ENCODE results near the gene CALML3. TPM values are rescaled to one million over a fixed set of nuclear protein-coding genes. Genes with fewer than 3 reads are reported as not detected.

The CALML3 gene
- total and polyA plus RNA-seq, 2 donors: 142 to 144 TPM

DNA sequence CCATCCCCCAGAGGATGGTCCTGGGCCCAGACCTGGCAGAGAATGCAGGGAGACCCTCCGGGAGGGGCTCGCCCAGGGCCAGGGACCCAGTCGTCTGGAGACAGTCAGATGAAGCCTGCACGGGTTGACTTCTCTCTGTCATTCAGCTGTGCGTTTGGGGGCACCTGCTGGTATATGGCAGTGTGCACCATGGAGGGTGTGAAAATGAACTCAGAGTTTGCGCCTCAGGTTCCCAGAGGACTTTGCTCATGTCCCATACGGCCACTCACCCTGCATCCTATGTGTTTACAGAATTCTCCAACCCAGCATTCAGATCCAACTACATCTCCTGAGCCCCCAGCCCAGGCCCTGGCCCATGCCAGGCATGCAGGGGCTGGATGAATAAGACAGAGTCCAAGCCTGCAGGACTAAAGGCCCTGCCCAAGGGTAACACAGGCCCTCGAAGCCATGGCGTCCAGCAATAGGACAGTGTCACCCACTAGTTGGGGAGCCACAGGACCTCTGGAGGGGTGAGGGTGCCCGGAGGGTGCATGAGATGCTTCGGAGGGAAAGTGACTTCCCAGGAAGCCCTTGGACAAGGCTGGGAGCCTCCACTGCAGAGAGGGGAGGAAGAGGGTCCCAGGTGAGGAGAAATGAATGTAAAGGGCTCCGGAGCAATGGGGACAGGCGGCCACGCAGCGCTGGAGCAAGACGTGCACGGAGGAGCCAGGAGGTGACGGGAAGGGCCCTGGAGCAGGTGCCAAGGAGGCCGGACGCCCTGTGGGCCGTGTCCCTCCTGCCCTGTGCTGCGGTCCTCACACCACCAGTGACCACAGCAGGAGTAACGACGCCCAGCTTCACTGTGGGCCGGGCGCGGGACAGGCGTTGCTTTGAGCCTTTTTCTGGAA is 36.3 kb downstream of the CALML3 start:
- H3K27me3 ChIP-seq (ENCODE audit: control insufficient read depth in 2 of 2, insufficient read depth in 1 of 2, low read length in 1 of 2): no peaks in the 10 kb centered on the region
- WGBS: 96% methylated on average over 28 of the region's 28 CpGs
- H3K9me3 ChIP-seq (ENCODE audit: control insufficient read depth in 2 of 2, insufficient read depth in 1 of 2, low read length in 1 of 2): no peaks in the 10 kb centered on the region
- H3K4me1 ChIP-seq (ENCODE audit: control insufficient read depth in 2 of 2, insufficient read depth in 2 of 2, low read length in 2 of 2): peaks cover 0 to 31% of the 10 kb centered on the region in 2 donors
- DNase-seq (ENCODE audit: low read depth in 6 of 9, low spot score in 9 of 9): no peak
- H3K27ac ChIP-seq (ENCODE audit: low read depth in 1 of 2, low read length in 1 of 2): no peak overlapping the region
- H3K36me3 ChIP-seq (ENCODE audit: control insufficient read depth in 2 of 2, insufficient read depth in 2 of 2, low read length in 1 of 2): no peaks in the 10 kb centered on the region
- H3K4me3 ChIP-seq (ENCODE audit: low read length in 2 of 2): no peak overlapping the region

GRCh38 chr10:5561704-5562645 is 37.2 kb downstream of the CALML3 start:
- DNase-seq (ENCODE audit: low read depth in 6 of 9, low spot score in 9 of 9): no peak
- WGBS: 91% methylated on average over 13 of the region's 13 CpGs
- peaks cover 0 to 31% of the 10 kb centered on the region in 2 donors for H3K4me1 ChIP-seq (ENCODE audit: control insufficient read depth in 2 of 2, insufficient read depth in 2 of 2, low read length in 2 of 2)
- H3K4me3 ChIP-seq (ENCODE audit: low read length in 2 of 2): no peak overlapping the region
- no peaks in the 10 kb centered on the region for H3K27me3 ChIP-seq (ENCODE audit: control insufficient read depth in 2 of 2, insufficient read depth in 1 of 2, low read length in 1 of 2)
- H3K27ac ChIP-seq (ENCODE audit: low read depth in 1 of 2, low read length in 1 of 2): no peak overlapping the region
- no peaks in the 10 kb centered on the region for H3K9me3 ChIP-seq (ENCODE audit: control insufficient read depth in 2 of 2, insufficient read depth in 1 of 2, low read length in 1 of 2)
- no peaks in the 10 kb centered on the region for H3K36me3 ChIP-seq (ENCODE audit: control insufficient read depth in 2 of 2, insufficient read depth in 2 of 2, low read length in 1 of 2)

GRCh38 chr10:5563321-5563961 is 38.7 kb downstream of the CALML3 start:
- 86% methylated on average over 21 of the region's 21 CpGs for WGBS
- H3K4me1 ChIP-seq (ENCODE audit: control insufficient read depth in 2 of 2, insufficient read depth in 2 of 2, low read length in 2 of 2): peaks cover 0 to 31% of the 10 kb centered on the region in 2 donors
- no peak for DNase-seq (ENCODE audit: low read depth in 6 of 9, low spot score in 9 of 9)
- no peak overlapping the region for H3K27ac ChIP-seq (ENCODE audit: low read depth in 1 of 2, low read length in 1 of 2)
- H3K9me3 ChIP-seq (ENCODE audit: control insufficient read depth in 2 of 2, insufficient read depth in 1 of 2, low read length in 1 of 2): no peaks in the 10 kb centered on the region
- no peaks in the 10 kb centered on the region for H3K36me3 ChIP-seq (ENCODE audit: control insufficient read depth in 2 of 2, insufficient read depth in 2 of 2, low read length in 1 of 2)
- H3K4me3 ChIP-seq (ENCODE audit: low read length in 2 of 2): no peak overlapping the region
- no peaks in the 10 kb centered on the region for H3K27me3 ChIP-seq (ENCODE audit: control insufficient read depth in 2 of 2, insufficient read depth in 1 of 2, low read length in 1 of 2)

- Histone ChIP-seq H3K4me3 (ENCODE audit: low read length in 2 of 2) (no peak overlapping the region), H3K9me3 (ENCODE audit: control insufficient read depth in 2 of 2, insufficient read depth in 1 of 2, low read length in 1 of 2) (no peaks in the 10 kb centered on the region), H3K27ac (ENCODE audit: low read depth in 1 of 2, low read length in 1 of 2) (peak overlapping the region; percentile 67 to 87), H3K27me3 (ENCODE audit: control insufficient read depth in 2 of 2, insufficient read depth in 1 of 2, low read length in 1 of 2) (no peaks in the 10 kb centered on the region), H3K4me1 (ENCODE audit: control insufficient read depth in 2 of 2, insufficient read depth in 2 of 2, low read length in 2 of 2) (peaks cover 0 to 31% of the 10 kb centered on the region in 2 donors), H3K36me3 (ENCODE audit: control insufficient read depth in 2 of 2, insufficient read depth in 2 of 2, low read length in 1 of 2) (no peaks in the 10 kb centered on the region)
- peak in 2 of 9 donors; percentile 41 to 51 for DNase-seq (ENCODE audit: low read depth in 6 of 9, low spot score in 9 of 9)
- 85% methylated on average over 18 of the region's 18 CpGs for WGBS
These were observed 39.3 kb downstream of the CALML3 start for GRCh38 chr10:5563991-5564536.

GRCh38 chr10:5564537-5565204 is 39.9 kb downstream of the CALML3 start:
- Histone ChIP-seq H3K27me3 (ENCODE audit: control insufficient read depth in 2 of 2, insufficient read depth in 1 of 2, low read length in 1 of 2) (no peaks in the 10 kb centered on the region), H3K9me3 (ENCODE audit: control insufficient read depth in 2 of 2, insufficient read depth in 1 of 2, low read length in 1 of 2) (no peaks in the 10 kb centered on the region), H3K4me1 (ENCODE audit: control insufficient read depth in 2 of 2, insufficient read depth in 2 of 2, low read length in 2 of 2) (peaks cover 0 to 26% of the 10 kb centered on the region in 2 donors), H3K27ac (ENCODE audit: low read depth in 1 of 2, low read length in 1 of 2) (peak overlapping the region; percentile 67 to 87), H3K4me3 (ENCODE audit: low read length in 2 of 2) (no peak overlapping the region), H3K36me3 (ENCODE audit: control insufficient read depth in 2 of 2, insufficient read depth in 2 of 2, low read length in 1 of 2) (no peaks in the 10 kb centered on the region)
- DNase-seq (ENCODE audit: low read depth in 6 of 9, low spot score in 9 of 9): peak in 5 of 9 donors; percentile 26 to 70 (median 41)
- 88% methylated on average over 17 of the region's 17 CpGs for WGBS

- WGBS: 98% methylated on average over 8 of the region's 8 CpGs
- Histone ChIP-seq H3K36me3 (ENCODE audit: control insufficient read depth in 2 of 2, insufficient read depth in 2 of 2, low read length in 1 of 2) (no peaks in the 10 kb centered on the region), H3K27me3 (ENCODE audit: control insufficient read depth in 2 of 2, insufficient read depth in 1 of 2, low read length in 1 of 2) (no peaks in the 10 kb centered on the region), H3K9me3 (ENCODE audit: control insufficient read depth in 2 of 2, insufficient read depth in 1 of 2, low read length in 1 of 2) (no peaks in the 10 kb centered on the region), H3K4me1 (ENCODE audit: control insufficient read depth in 2 of 2, insufficient read depth in 2 of 2, low read length in 2 of 2) (peaks cover 0 to 26% of the 10 kb centered on the region in 2 donors), H3K27ac (ENCODE audit: low read depth in 1 of 2, low read length in 1 of 2) (peak overlapping the region; percentile 60 to 87), H3K4me3 (ENCODE audit: low read length in 2 of 2) (no peak overlapping the region)
- DNase-seq (ENCODE audit: low read depth in 6 of 9, low spot score in 9 of 9): no peak
These were observed 40.4 kb downstream of the CALML3 start for GRCh38 chr10:5565205-5565545.

- Histone ChIP-seq H3K9me3 (ENCODE audit: control insufficient read depth in 2 of 2, insufficient read depth in 1 of 2, low read length in 1 of 2) (no peaks in the 10 kb centered on the region), H3K27me3 (ENCODE audit: control insufficient read depth in 2 of 2, insufficient read depth in 1 of 2, low read length in 1 of 2) (no peaks in the 10 kb centered on the region), H3K36me3 (ENCODE audit: control insufficient read depth in 2 of 2, insufficient read depth in 2 of 2, low read length in 1 of 2) (no peaks in the 10 kb centered on the region), H3K27ac (ENCODE audit: low read depth in 1 of 2, low read length in 1 of 2) (no peak overlapping the region), H3K4me3 (ENCODE audit: low read length in 2 of 2) (no peak overlapping the region), H3K4me1 (ENCODE audit: control insufficient read depth in 2 of 2, insufficient read depth in 2 of 2, low read length in 2 of 2) (peaks cover 0 to 26% of the 10 kb centered on the region in 2 donors)
- no peak for DNase-seq (ENCODE audit: low read depth in 6 of 9, low spot score in 9 of 9)
- WGBS: 87% methylated on average over 23 of the region's 23 CpGs
These were observed 41.2 kb downstream of the CALML3 start for GRCh38 chr10:5565671-5566581.

All from thymus (tissue), 11 donors.